Measurements from ENCODE around the gene MECP2. TPM values are rescaled to one million over a fixed set of nuclear protein-coding genes. Genes with fewer than 3 reads are reported as not detected.

The MECP2 gene
- total and polyA plus RNA-seq, 7 donors: 27.6 to 54.4 (median 35.5) TPM

- intact Hi-C loops (cut with DNase I): no loop called here
- Histone ChIP-seq H3K4me3 (peak overlapping the region; percentile 74), H3K9me3 (no peaks in the 10 kb centered on the region), H3K4me1 (peaks cover 6% of the 10 kb centered on the region), H3K27me3 (ENCODE audit: insufficient read depth in 3 of 3, low read length in 2 of 3) (peaks cover 0 to 18% (median 0%) of the 10 kb centered on the region in 3 donors), H3K36me3 (ENCODE audit: insufficient read depth in 1 of 2, low read depth in 1 of 2) (peaks cover 0 to 21% of the 10 kb centered on the region in 2 donors), H3K27ac (peak overlapping the region; percentile 88)
- no peak for DNase-seq
- WGBS, 3 donors: 75 to 81% methylated on average over 15 of the region's 15 CpGs; no CpG with 5 or more reads in 1 of the 3 donors
- TF ChIP-seq CTCF (IDR thresholded peaks at IDR 0.05): no peak
- ATAC-seq: no peak
Measured at GRCh38 chrX:154018518-154019060, 78.9 kb downstream of the MECP2 start.

- H3K4me1 ChIP-seq: peaks cover 6% of the 10 kb centered on the region
- DNase-seq (no peak), ATAC-seq (no peak)
- no peak for TF ChIP-seq CTCF (IDR thresholded peaks at IDR 0.05)
- H3K4me3 ChIP-seq: peak overlapping the region; percentile 74
- 83 to 91% (median 89%) methylated on average over 14 to 26 of the region's 26 CpGs for WGBS, 3 donors
- no peaks in the 10 kb centered on the region for H3K9me3 ChIP-seq
- H3K27me3 ChIP-seq (ENCODE audit: insufficient read depth in 3 of 3, low read length in 2 of 3): peaks cover 0 to 22% (median 0%) of the 10 kb centered on the region in 3 donors
- peak overlapping the region; percentile 88 for H3K27ac ChIP-seq
- H3K36me3 ChIP-seq (ENCODE audit: insufficient read depth in 1 of 2, low read depth in 1 of 2): peaks cover 0 to 21% of the 10 kb centered on the region in 2 donors
- intact Hi-C loops (cut with DNase I): no loop called here
Measured at GRCh38 chrX:154017766-154018517, 79.6 kb downstream of the MECP2 start.

- Histone ChIP-seq H3K27me3 (ENCODE audit: insufficient read depth in 3 of 3, low read length in 2 of 3) (peaks cover 0 to 22% (median 0%) of the 10 kb centered on the region in 3 donors), H3K9me3 (no peaks in the 10 kb centered on the region), H3K4me3 (no peak overlapping the region), H3K4me1 (peaks cover 6% of the 10 kb centered on the region), H3K27ac (no peak overlapping the region), H3K36me3 (ENCODE audit: insufficient read depth in 1 of 2, low read depth in 1 of 2) (peaks cover 0 to 21% of the 10 kb centered on the region in 2 donors)
- WGBS, 3 donors: 85 to 91% (median 89%) methylated on average over 18 to 24 of the region's 24 CpGs
- no peak for DNase-seq
- no peak for TF ChIP-seq CTCF (IDR thresholded peaks at IDR 0.05)
- ATAC-seq: no peak
- intact Hi-C loops (cut with DNase I): no loop called here
Measured at GRCh38 chrX:154016366-154017076, 81.0 kb downstream of the MECP2 start.

GRCh38 chrX:154015581-154016264 lies 81.8 kb downstream of the MECP2 start:
- ATAC-seq: no peak
- WGBS, 3 donors: 73 to 80% (median 76%) methylated on average over 10 to 16 of the region's 16 CpGs
- intact Hi-C loops (cut with DNase I): no loop called here
- peaks cover 0 to 21% of the 10 kb centered on the region in 2 donors for H3K36me3 ChIP-seq (ENCODE audit: insufficient read depth in 1 of 2, low read depth in 1 of 2)
- peaks cover 0 to 22% (median 0%) of the 10 kb centered on the region in 3 donors for H3K27me3 ChIP-seq (ENCODE audit: insufficient read depth in 3 of 3, low read length in 2 of 3)
- no peak overlapping the region for H3K27ac ChIP-seq
- H3K4me1 ChIP-seq: peaks cover 3% of the 10 kb centered on the region
- no peak overlapping the region for H3K4me3 ChIP-seq
- H3K9me3 ChIP-seq: no peaks in the 10 kb centered on the region
- DNase-seq: no peak
- TF ChIP-seq CTCF (IDR thresholded peaks at IDR 0.05): no peak

All from psoas muscle (tissue), 8 donors.